K562 (cell line): Measurements from ENCODE around the gene WASL. TPM values are rescaled to one million over a fixed set of nuclear protein-coding genes. Genes with fewer than 3 reads are reported as not detected.

Source experiments
- ATAC-seq: fragments of 200-7000 bp; cut with Tn5 transposase; 3 replicates; pipeline ENCODE4 v1.9.1; 2020; ENCODE audit warnings: moderate library complexity
- BruUV-seq: library from RNA; stranded (reverse); fragments of 400-500 nt; replicated peaks from 2 replicates; lab custom pipeline; 2021; lab: Mats Ljungman, UMichigan
- CTCF ChIA-PET: fragments of 300-600 bp; formaldehyde crosslinking; extraction: SDS; loops from one replicate; lab custom pipeline; 2021; ENCODE audit warnings: low intra/inter-chr PET ratio; lab: Yijun Ruan, JAX
- POLR2A ChIA-PET: fragments of 300-600, 350-650 bp; sonication (Branson Sonifier 250); formaldehyde crosslinking; extraction: SDS; loops from one replicate; lab custom pipeline; 2021; ENCODE audit warnings: antibody characterized with exemption, inconsistent platforms; lab: Yijun Ruan, JAX
- DNase-seq, 4 experiments: peaks; one replicate each; pipeline versions ENCODE4 v3.0.0 to v3.0.0-alpha.2; 2011 to 2018; ENCODE audit warnings: low spot score in 3 of 4, mixed read lengths in 3 of 4; ENCODE audit errors: extremely low read depth in 1 of 4
- FAIRE-seq: peaks from 2 replicates; lab custom pipeline; 2011; peaks lifted over from hg19 to GRCh38; lab: Jason Lieb, UNC
- H2AFZ ChIP-seq: 2 replicates; pipeline ENCODE4 v1.6.0; 2011; ENCODE audit warnings: low read depth, low read length, control low read depth, inconsistent platforms
- H3K27ac ChIP-seq: fragments of 200-600 bp; 3 replicates; pipeline ENCODE4 v1.8.0; 2011; ENCODE audit warnings: low read depth, mild to moderate bottlenecking, control low read depth, inconsistent platforms, low read length, moderate library complexity, mixed read lengths; ENCODE audit errors: extremely low read depth
- H3K27me3 ChIP-seq, 2 experiments: fragments of 300-600 bp in 1 of 2; 2 replicates in 1 of 2; 3 replicates in 1 of 2; pipeline versions ENCODE4 v1.6.0 to v1.8.0; 2011; ENCODE audit warnings: inconsistent platforms in 2 of 2, low read length in 2 of 2, mild to moderate bottlenecking in 1 of 2, mixed read lengths in 1 of 2, moderate library complexity in 1 of 2; ENCODE audit not compliant: control insufficient read depth in 2 of 2, insufficient read depth in 2 of 2
- H3K36me3 ChIP-seq: fragments of 300-600 bp; 3 replicates; pipeline ENCODE4 v1.8.0; 2011; ENCODE audit warnings: mild to moderate bottlenecking, low read length, inconsistent platforms; ENCODE audit not compliant: control insufficient read depth, insufficient read depth
- H3K4me1 ChIP-seq, 2 experiments: fragments of 200-600 bp in 1 of 2; replicated peaks in 1 of 2; 2 replicates in 1 of 2; 3 replicates in 1 of 2; pipeline versions ENCODE4 v1.5.1 to v1.8.0; 2011; ENCODE audit warnings: inconsistent platforms in 2 of 2, low read length in 2 of 2, mild to moderate bottlenecking in 1 of 2, mixed read lengths in 1 of 2, moderate library complexity in 1 of 2; ENCODE audit not compliant: control insufficient read depth in 2 of 2, insufficient read depth in 2 of 2
- H3K4me2 ChIP-seq: 2 replicates; pipeline ENCODE4 v1.6.1; 2011; ENCODE audit warnings: low read length, control low read depth, inconsistent platforms, mixed read lengths; ENCODE audit not compliant: insufficient read depth
- H3K4me3 ChIP-seq: fragments of 200-600 bp; sonication (generic), shearing (Covaris generic); 2 replicates; pipeline ENCODE4 v1.5.1; 2016; ENCODE audit warnings: control low read depth, inconsistent platforms
- H3K79me2 ChIP-seq: fragments of 200-600 bp; 3 replicates; pipeline ENCODE4 v1.8.0; 2011; ENCODE audit warnings: low read length, inconsistent platforms; ENCODE audit not compliant: control insufficient read depth, insufficient read depth
- H3K9ac ChIP-seq, 2 experiments: 2 replicates each; pipeline versions ENCODE4 v1.6.0 to v1.6.1; 2011; ENCODE audit warnings: low read depth in 2 of 2, low read length in 2 of 2, control low read depth in 1 of 2, inconsistent platforms in 1 of 2, mild to moderate bottlenecking in 1 of 2, mixed read lengths in 1 of 2; ENCODE audit not compliant: insufficient read depth in 1 of 2
- H3K9me1 ChIP-seq: one replicate; pipeline ENCODE4 v1.6.0; 2011; ENCODE audit warnings: inconsistent platforms, mild to moderate bottlenecking, low read length, moderate library complexity; ENCODE audit not compliant: control insufficient read depth, insufficient read depth
- H3K9me3 ChIP-seq: replicated peaks from 2 replicates; pipeline ENCODE4 v1.5.1; 2011; ENCODE audit warnings: low read depth, low read length, inconsistent platforms; ENCODE audit not compliant: control insufficient read depth, insufficient read depth
- H4K20me1 ChIP-seq: replicated peaks from 2 replicates; pipeline ENCODE4 v1.6.1; 2011; ENCODE audit warnings: low read length, inconsistent platforms, mixed read lengths; ENCODE audit not compliant: control insufficient read depth, insufficient read depth
- CBFA2T2 ChIP-seq: fragments of 450-650 bp; conservative IDR thresholded peaks from 2 replicates; pipeline ENCODE4 v1.6.1; 2017; ENCODE audit warnings: mild to moderate bottlenecking
- EHMT2 ChIP-seq: fragments of 450-650 bp; IDR thresholded peaks from 2 replicates; pipeline ENCODE4 v1.6.1; 2018; ENCODE audit warnings: antibody characterized with exemption
- MEIS2 ChIP-seq: fragments of 450-650 bp; IDR thresholded peaks from 2 replicates; pipeline ENCODE4 v1.6.1; 2014; ENCODE audit warnings: mild to moderate bottlenecking; ENCODE audit not compliant: partially characterized antibody
- ZNF644 ChIP-seq: fragments of 200-800 bp; sonication (Bioruptor generic); IDR thresholded peaks from 2 replicates; pipeline ENCODE4 v1.6.1; 2016; ENCODE audit warnings: low read depth, missing genetic modification characterization, missing compliant biosample characterization
- WGBS: fragments of 100-300 bp; shearing (Covaris generic); methylation state at CpG from one replicate; pipeline ENCODE4 v1.1.6; 2016; ENCODE audit warnings: low coverage, mixed read lengths; ENCODE audit not compliant: insufficient coverage; ENCODE audit errors: missing lambda C conversion rate; 5-methylcytosine and 5-hydroxymethylcytosine counted together
- in situ Hi-C: fragments of 300-500 bp; cut with MboI; formaldehyde crosslinking; loops from 4 replicates; pipeline ENCODE4 v1.15.0; 2018; ENCODE audit warnings: inconsistent platforms, mixed read lengths
- intact Hi-C: fragments of 100-400 bp; cut with micrococcal nuclease; formaldehyde crosslinking; loops from 2 replicates; pipeline ENCODE4 v1.14.2; 2022
- polyA plus RNA-seq, 8 experiments: library from polyadenylated mRNA; depleted of rRNA in 4 of 8; stranded (reverse) in 5 of 8; unstranded in 3 of 8; fragments of >200 nt; fragmentation: Nextera tagmentation in 2 of 8; fragmentation: Illumina TruSeq in 1 of 8; extraction: Ambion mirVana in 2 of 8; extraction: Trizol in 1 of 8; gene quantifications; 2 replicates each; pipeline versions ENCODE4 v1.2.1 to v1.2.3, GENCODE V29; 2011 to 2014; ENCODE audit warnings: inconsistent platforms in 1 of 8, missing spikeins in 1 of 8
- total RNA-seq, 7 experiments: library from RNA; depleted of rRNA in 6 of 7; stranded (reverse); fragments of >200 nt in 6 of 7; fragmentation: Illumina TruSeq in 2 of 7; extraction: Trizol in 2 of 7; gene quantifications; 2 replicates each; pipeline versions ENCODE4 v1.2.1 to v1.2.3, GENCODE V29; 2011 to 2021; ENCODE audit warnings: low replicate concordance in 1 of 7
- TF ChIP-seq, protein P1 (sequence below): fragments of 250-450 bp; sonication (Bioruptor Pico); IDR thresholded peaks from 2 replicates; pipeline ENCODE4 v1.5.0; 2020; ENCODE audit warnings: mild to moderate bottlenecking, borderline replicate concordance

WASL gene
- total and polyA plus RNA-seq, 9 of the 15 experiments (the other 6 are each of a cell fraction or from before 2014, with no cell fraction given): 3.2 to 13.9 (median 8.3) TPM

DNA sequence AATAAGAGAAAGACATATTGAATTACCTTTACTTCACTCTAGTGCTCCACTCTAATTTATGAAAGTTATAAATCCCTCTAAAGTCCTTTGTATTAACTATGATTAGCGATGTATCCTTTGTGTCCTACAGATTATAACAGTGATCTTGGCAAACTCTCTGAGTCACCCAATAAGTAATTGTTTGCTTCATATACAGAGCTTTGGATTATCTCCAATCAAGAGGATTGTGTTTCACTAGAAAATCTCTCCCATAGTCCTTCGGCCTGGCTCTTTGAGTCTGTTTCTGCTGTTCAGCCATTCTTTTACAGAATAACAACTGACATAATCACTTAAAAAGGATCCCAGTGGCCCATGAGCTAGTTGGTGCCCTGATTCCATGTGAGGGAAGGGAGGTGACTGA lies 83.6 kb downstream of the WASL start:
- H3K27ac ChIP-seq: no peak overlapping the region
- DNase-seq: no peak
- TF ChIP-seq CBFA2T2 (no peak), EHMT2 (no peak), ZNF644 (tag) (no peak), MEIS2 (no peak)
- TF ChIP-seq, protein P1, sequence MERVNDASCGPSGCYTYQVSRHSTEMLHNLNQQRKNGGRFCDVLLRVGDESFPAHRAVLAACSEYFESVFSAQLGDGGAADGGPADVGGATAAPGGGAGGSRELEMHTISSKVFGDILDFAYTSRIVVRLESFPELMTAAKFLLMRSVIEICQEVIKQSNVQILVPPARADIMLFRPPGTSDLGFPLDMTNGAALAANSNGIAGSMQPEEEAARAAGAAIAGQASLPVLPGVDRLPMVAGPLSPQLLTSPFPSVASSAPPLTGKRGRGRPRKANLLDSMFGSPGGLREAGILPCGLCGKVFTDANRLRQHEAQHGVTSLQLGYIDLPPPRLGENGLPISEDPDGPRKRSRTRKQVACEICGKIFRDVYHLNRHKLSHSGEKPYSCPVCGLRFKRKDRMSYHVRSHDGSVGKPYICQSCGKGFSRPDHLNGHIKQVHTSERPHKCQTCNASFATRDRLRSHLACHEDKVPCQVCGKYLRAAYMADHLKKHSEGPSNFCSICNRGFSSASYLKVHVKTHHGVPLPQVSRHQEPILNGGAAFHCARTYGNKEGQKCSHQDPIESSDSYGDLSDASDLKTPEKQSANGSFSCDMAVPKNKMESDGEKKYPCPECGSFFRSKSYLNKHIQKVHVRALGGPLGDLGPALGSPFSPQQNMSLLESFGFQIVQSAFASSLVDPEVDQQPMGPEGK: no peak
- WGBS: 0% methylated on average over 2 of the region's 2 CpGs
- H3K4me3 ChIP-seq: no peak overlapping the region
- ChIA-PET CTCF (interaction anchor here (0.6 kb wide), 1 partner anchor 1772 kb away, joined by 3 read pairs; no protein-coding TSS in a partner anchor), POLR2A (interaction anchor here (1.0 to 1.9 kb wide), 6 partner anchors 9 to 150 kb away, joined by 3 to 5 read pairs (median 4); partner anchors contain the start of gene LMOD2)
- H3K9me1 ChIP-seq: no peaks in the 10 kb centered on the region
- BruUV-seq: no TSS peak
- H4K20me1 ChIP-seq: no peaks in the 10 kb centered on the region
- FAIRE-seq: no peak
- H3K27me3 ChIP-seq: peaks cover 7 to 12% of the 10 kb centered on the region in 2 experiments; a peak in 3 of 5 replicates
- H3K9ac ChIP-seq: no peak overlapping the region
- in situ Hi-C loops (no loop called here), intact Hi-C loops (no loop called here)
- H2AFZ ChIP-seq: no peak overlapping the region
- no peaks in the 10 kb centered on the region for H3K9me3 ChIP-seq
- ATAC-seq: no peak
- H3K36me3 ChIP-seq: no peaks in the 10 kb centered on the region
- H3K4me1 ChIP-seq: no peaks in the 10 kb centered on the region; a peak in 2 of 5 replicates
- H3K79me2 ChIP-seq: no peaks in the 10 kb centered on the region
- no peak overlapping the region for H3K4me2 ChIP-seq
